Endothelial cell of umbilical vein (primary cell): ENCODE measurements around the gene ULBP1. TPM values are rescaled to one million over a fixed set of nuclear protein-coding genes. Genes with fewer than 3 reads are reported as not detected.

ENCODE experiments used
- BruUV-seq: library from RNA; stranded (reverse); fragments of 400-500 nt; replicated peaks from 2 replicates; lab custom pipeline; 2021; lab: Mats Ljungman, UMichigan
- CTCF ChIA-PET: fragments of 300-600, 350-600 bp; sonication (Branson Sonifier 250); formaldehyde crosslinking; loops from one replicate; lab custom pipeline; 2021; ENCODE audit warnings: antibody characterized with exemption, inconsistent platforms; lab: Charles Lee
- POLR2A ChIA-PET: fragments of 300-600, 350-600 bp; sonication (Branson Sonifier 250); formaldehyde crosslinking; loops from one replicate; lab custom pipeline; 2021; ENCODE audit warnings: antibody characterized with exemption, inconsistent platforms; lab: Charles Lee
- DNase-seq: peaks from one replicate; pipeline ENCODE4 v3.0.0-alpha.2; 2011; ENCODE audit warnings: low read depth, low spot score
- FAIRE-seq: peaks from 2 replicates; lab custom pipeline; 2011; peaks lifted over from hg19 to GRCh38; lab: Jason Lieb, UNC
- H2AFZ ChIP-seq: 2 replicates; pipeline ENCODE4 v1.6.0; 2012; ENCODE audit warnings: low read depth, low read length, control low read depth, inconsistent platforms
- H3K27ac ChIP-seq: 2 replicates; pipeline ENCODE4 v1.5.1; 2011; ENCODE audit warnings: low read depth, mild to moderate bottlenecking, control low read depth, low read length, moderate library complexity; ENCODE audit not compliant: insufficient read depth
- H3K27me3 ChIP-seq, 2 experiments: 2 replicates each; pipeline versions ENCODE4 v1.6.0 to v1.6.1; 2011; ENCODE audit warnings: low read length in 2 of 2, mixed read lengths in 1 of 2; ENCODE audit not compliant: control insufficient read depth in 2 of 2, insufficient read depth in 2 of 2
- H3K36me3 ChIP-seq, 2 experiments: 2 replicates in 1 of 2; 3 replicates in 1 of 2; pipeline ENCODE4 v1.5.1; 2011; ENCODE audit warnings: low read length in 2 of 2, mild to moderate bottlenecking in 1 of 2, moderate library complexity in 1 of 2; ENCODE audit not compliant: control insufficient read depth in 2 of 2, insufficient read depth in 2 of 2; ENCODE audit errors: extremely low read depth in 1 of 2
- H3K4me1 ChIP-seq: 3 replicates; pipeline ENCODE4 v1.5.1; 2011; ENCODE audit warnings: mild to moderate bottlenecking, low read length; ENCODE audit not compliant: control insufficient read depth, insufficient read depth; ENCODE audit errors: extremely low read depth
- H3K4me2 ChIP-seq: 2 replicates; pipeline ENCODE4 v1.6.1; 2011; ENCODE audit warnings: low read length, control low read depth, mixed read lengths; ENCODE audit not compliant: insufficient read depth
- H3K4me3 ChIP-seq, 3 experiments: fragments of 200-600 bp in 1 of 3; sonication (generic), shearing (Covaris generic) in 1 of 3; replicated peaks in 1 of 3; 2 replicates each; pipeline ENCODE4 v1.5.1; 2011 to 2016; ENCODE audit warnings: control low read depth in 3 of 3, low read length in 3 of 3, mild to moderate bottlenecking in 2 of 3, inconsistent platforms in 1 of 3, low read depth in 1 of 3, moderate library complexity in 1 of 3; ENCODE audit not compliant: insufficient read depth in 1 of 3
- H3K79me2 ChIP-seq: 2 replicates; pipeline ENCODE4 v1.6.0; 2012; ENCODE audit warnings: low read length, inconsistent platforms; ENCODE audit not compliant: control insufficient read depth, insufficient read depth
- H3K9ac ChIP-seq: replicated peaks from 2 replicates; pipeline ENCODE3; 2011; ENCODE audit warnings: low read length, control low read depth; ENCODE audit not compliant: insufficient read depth; ENCODE audit errors: extremely low read depth
- H3K9me1 ChIP-seq: replicated peaks from 3 replicates; pipeline ENCODE4 v1.6.0; 2011; ENCODE audit warnings: mild to moderate bottlenecking, low read length; ENCODE audit not compliant: control insufficient read depth, insufficient read depth; ENCODE audit errors: extremely low read depth
- H3K9me3 ChIP-seq: replicated peaks from 2 replicates; pipeline ENCODE4 v1.5.1; 2012; ENCODE audit warnings: low read length, inconsistent platforms; ENCODE audit not compliant: control insufficient read depth, insufficient read depth
- H4K20me1 ChIP-seq: replicated peaks from 2 replicates; pipeline ENCODE3; 2011; ENCODE audit warnings: mild to moderate bottlenecking, low read length; ENCODE audit not compliant: control insufficient read depth, insufficient read depth; ENCODE audit errors: extremely low read depth
- EZH2 ChIP-seq: IDR thresholded peaks from 2 replicates; pipeline ENCODE4 v1.6.1; 2012; ENCODE audit warnings: borderline replicate concordance, low read depth, mild to moderate bottlenecking, moderate library complexity, low read length, inconsistent platforms; ENCODE audit not compliant: severe bottlenecking
- FOS ChIP-seq: IDR thresholded peaks from 2 replicates; pipeline ENCODE4 v1.6.1; 2011; ENCODE audit warnings: mild to moderate bottlenecking, low read length, moderate library complexity, borderline replicate concordance; ENCODE audit not compliant: insufficient read depth
- GATA2 ChIP-seq: IDR thresholded peaks from 2 replicates; pipeline ENCODE4 v1.7.0; 2011; ENCODE audit warnings: low read depth, mild to moderate bottlenecking, moderate library complexity, mixed read lengths, low read length; ENCODE audit not compliant: insufficient read length, insufficient read depth
- JUN ChIP-seq: IDR thresholded peaks from 2 replicates; pipeline ENCODE4 v1.6.1; 2011; ENCODE audit warnings: borderline replicate concordance, low read depth; ENCODE audit not compliant: insufficient read length, insufficient read depth
- MAX ChIP-seq: IDR thresholded peaks from 2 replicates; pipeline ENCODE4 v1.6.1; 2011; ENCODE audit not compliant: insufficient read depth, insufficient read length
- MYC ChIP-seq: IDR thresholded peaks from one replicate; pipeline ENCODE4 v1.6.1; 2011; ENCODE audit warnings: mild to moderate bottlenecking, low read depth, low read length
- POLR2A ChIP-seq: IDR thresholded peaks from 2 replicates; pipeline ENCODE4 v1.6.1; 2012; ENCODE audit warnings: low read depth, mild to moderate bottlenecking, control low read depth, low read length
- POLR2AphosphoS5 ChIP-seq: IDR thresholded peaks from 2 replicates; pipeline ENCODE4 v1.6.1; 2012; ENCODE audit warnings: low read depth, mild to moderate bottlenecking, control low read depth, low read length, moderate library complexity; ENCODE audit not compliant: insufficient read depth
- dilution Hi-C: fragments of 300-500 bp; cut with MboI; formaldehyde crosslinking; loops from one replicate; pipeline ENCODE4 v1.15.0; 2019; ENCODE audit warnings: low sequenced_read_pairs; ENCODE audit not compliant: extremely low pct_ligation_motif_present
- intact Hi-C: fragments of 100-400 bp; cut with micrococcal nuclease; formaldehyde crosslinking; loops from one replicate; pipeline ENCODE4 v1.10.0; 2022
- polyA plus RNA-seq, 4 experiments: library from polyadenylated mRNA; depleted of rRNA in 3 of 4; stranded (reverse) in 3 of 4; unstranded in 1 of 4; fragments of >200 nt; gene quantifications; 2 replicates each; pipeline versions ENCODE4 v1.2.1 to v1.2.3, GENCODE V29; 2011 to 2012; ENCODE audit warnings: missing spikeins in 1 of 4
- total RNA-seq: library from RNA; stranded (reverse); gene quantifications from 2 replicates; pipeline ENCODE4 v1.2.3, GENCODE V29; 2021
- TF ChIP-seq, protein P1 (sequence below), 2 donors: IDR thresholded peaks; 1 replicate in 1 of 2; 2 replicates in 1 of 2; pipeline ENCODE4 v1.5.1; 2011; ENCODE audit warnings: low read length in 2 of 2, mild to moderate bottlenecking in 2 of 2, moderate library complexity in 2 of 2, control low read depth in 1 of 2, inconsistent platforms in 1 of 2, low read depth in 1 of 2; ENCODE audit not compliant: insufficient read depth in 1 of 2; ENCODE audit errors: extremely low read depth in 1 of 2

Gene ULBP1
- total and polyA plus RNA-seq, 2 donors (not counting 3 experiments of a cell fraction or from before 2014, with no cell fraction given) = 0.33 to 1.4 TPM

GRCh38 chr6:149974825-149975224, 11.1 kb downstream of the ULBP1 start:
- no peak for FAIRE-seq
- peaks cover 23 to 30% of the 10 kb centered on the region in 2 experiments for H3K27me3 ChIP-seq

More at GRCh38 chr6:149974825-149975224, 11.1 kb downstream of the ULBP1 start:
- no peaks in the 10 kb centered on the region for H3K9me3 ChIP-seq
- no peak overlapping the region for H3K27ac ChIP-seq
- no peak overlapping the region for H3K4me2 ChIP-seq
- no TSS peak for BruUV-seq
- H3K9ac ChIP-seq = no peak overlapping the region
- CTCF ChIA-PET = no interaction called here
- H3K4me1 ChIP-seq = no peaks in the 10 kb centered on the region
- no peaks in the 10 kb centered on the region for H3K9me1 ChIP-seq
- no peaks in the 10 kb centered on the region for H3K79me2 ChIP-seq
- dilution Hi-C loops = no loop called here
- TF ChIP-seq, protein P1, sequence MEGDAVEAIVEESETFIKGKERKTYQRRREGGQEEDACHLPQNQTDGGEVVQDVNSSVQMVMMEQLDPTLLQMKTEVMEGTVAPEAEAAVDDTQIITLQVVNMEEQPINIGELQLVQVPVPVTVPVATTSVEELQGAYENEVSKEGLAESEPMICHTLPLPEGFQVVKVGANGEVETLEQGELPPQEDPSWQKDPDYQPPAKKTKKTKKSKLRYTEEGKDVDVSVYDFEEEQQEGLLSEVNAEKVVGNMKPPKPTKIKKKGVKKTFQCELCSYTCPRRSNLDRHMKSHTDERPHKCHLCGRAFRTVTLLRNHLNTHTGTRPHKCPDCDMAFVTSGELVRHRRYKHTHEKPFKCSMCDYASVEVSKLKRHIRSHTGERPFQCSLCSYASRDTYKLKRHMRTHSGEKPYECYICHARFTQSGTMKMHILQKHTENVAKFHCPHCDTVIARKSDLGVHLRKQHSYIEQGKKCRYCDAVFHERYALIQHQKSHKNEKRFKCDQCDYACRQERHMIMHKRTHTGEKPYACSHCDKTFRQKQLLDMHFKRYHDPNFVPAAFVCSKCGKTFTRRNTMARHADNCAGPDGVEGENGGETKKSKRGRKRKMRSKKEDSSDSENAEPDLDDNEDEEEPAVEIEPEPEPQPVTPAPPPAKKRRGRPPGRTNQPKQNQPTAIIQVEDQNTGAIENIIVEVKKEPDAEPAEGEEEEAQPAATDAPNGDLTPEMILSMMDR (IDR thresholded peaks at IDR 0.05; ENCODE audit: extremely low read depth in 1 of 2, insufficient read depth in 1 of 2, low read depth in 1 of 2, low read length in 2 of 2) = no peak
- TF ChIP-seq POLR2A (no peak), MYC (no peak), MAX (no peak), EZH2 (no peak), GATA2 (no peak), JUN (no peak), POLR2AphosphoS5 (no peak), FOS (no peak)
- H4K20me1 ChIP-seq = no peaks in the 10 kb centered on the region
- DNase-seq = no peak
- H3K4me3 ChIP-seq = no peak overlapping the region
- no peaks in the 10 kb centered on the region for H3K36me3 ChIP-seq
- no peak overlapping the region for H2AFZ ChIP-seq
- POLR2A ChIA-PET = interaction anchor here (0.6 kb wide), 1 partner anchor 12 kb away, joined by 5 read pairs; no protein-coding TSS in a partner anchor
- intact Hi-C loops = no loop called here
